ENCODE results near the gene NFX1.

- TF ChIP-seq GATA3 (IDR thresholded peaks at IDR 0.05; ENCODE audit: low read depth, low read length) (no peak), GATA2 (IDR thresholded peaks at IDR 0.05; ENCODE audit: low read depth, low read length) (no peak)
Measured at GRCh38 chr9:33270146-33270545, 20.2 kb upstream of the NFX1 start.

Data from SH-SY5Y (cell line).